Kidney epithelial cell (primary cell): Measurements from ENCODE around the gene RCC2. TPM values are rescaled to one million over a fixed set of nuclear protein-coding genes. Genes with fewer than 3 reads are reported as not detected.
"Not testable (repeated sequence)": the region's sequence is repeated elsewhere in the genome, so short reads cannot be mapped to it uniquely, and the experiment has no call there.

Experiments used
- DNase-seq: peaks from one replicate; pipeline ENCODE4 v3.0.0-alpha.2; 2010; ENCODE audit warnings: low read depth
- H3K27me3 ChIP-seq: 2 replicates; pipeline ENCODE4 v1.6.0; 2011; ENCODE audit warnings: low read length; ENCODE audit not compliant: control insufficient read depth, insufficient read depth
- H3K36me3 ChIP-seq: 2 replicates; pipeline ENCODE4 v1.5.1; 2011; ENCODE audit warnings: low read length; ENCODE audit not compliant: control insufficient read depth, insufficient read depth
- H3K4me3 ChIP-seq: 2 replicates; pipeline ENCODE4 v1.5.1; 2011; ENCODE audit warnings: low read depth, mild to moderate bottlenecking, control low read depth, low read length
- CTCF ChIP-seq: IDR thresholded peaks from 2 replicates; pipeline ENCODE4 v1.5.1; 2011; ENCODE audit warnings: mild to moderate bottlenecking, moderate library complexity, low read length, control low read depth, inconsistent platforms; ENCODE audit not compliant: insufficient read depth, poor library complexity, severe bottlenecking
- total RNA-seq: library from RNA; depleted of rRNA; stranded (reverse); fragments of >200 nt; gene quantifications from 2 replicates; pipeline ENCODE4 v1.2.3, GENCODE V29; 2015

RCC2 gene
- total RNA-seq, 1 donor from 2014 or later, result 80.8 TPM

GRCh38 chr1:17419626-17420328 is 19.7 kb downstream of the RCC2 start:
- TF ChIP-seq CTCF, result peak; percentile 85
- H3K27me3 ChIP-seq, result no peaks in the 10 kb centered on the region
- H3K4me3 ChIP-seq, result no peak overlapping the region
- DNase-seq, result no peak
- H3K36me3 ChIP-seq, result peaks cover 2% of the 10 kb centered on the region

- Histone ChIP-seq H3K4me3 (no peak overlapping the region), H3K36me3 (peaks cover 2% of the 10 kb centered on the region), H3K27me3 (no peaks in the 10 kb centered on the region)
- no peak for DNase-seq
- TF ChIP-seq CTCF, result no peak
These were observed 23.1 kb downstream of the RCC2 start for GRCh38 chr1:17416389-17416788.

GRCh38 chr1:17414022-17414421 is 25.5 kb downstream of the RCC2 start:
- H3K36me3 ChIP-seq, result peaks cover 4% of the 10 kb centered on the region

GRCh38 chr1:17412093-17412870 is 27.2 kb downstream of the RCC2 start:
- Histone ChIP-seq H3K27me3 (no peaks in the 10 kb centered on the region), H3K4me3 (no peak overlapping the region), H3K36me3 (peaks cover 4% of the 10 kb centered on the region)
- no peak for TF ChIP-seq CTCF
- no peak for DNase-seq

More at GRCh38 chr1:17414022-17414421, 25.5 kb downstream of the RCC2 start:
- no peak for DNase-seq
- Histone ChIP-seq H3K4me3 (no peak overlapping the region), H3K27me3 (no peaks in the 10 kb centered on the region)
- TF ChIP-seq CTCF, result no peak

GRCh38 chr1:17409391-17409811 is 30.1 kb downstream of the RCC2 start:
- DNase-seq, result no peak
- Histone ChIP-seq H3K4me3 (no peak overlapping the region), H3K27me3 (no peaks in the 10 kb centered on the region), H3K36me3 (peaks cover 2% of the 10 kb centered on the region)
- TF ChIP-seq CTCF, result no peak

GRCh38 chr1:17407786-17408514 is 31.5 kb downstream of the RCC2 start:
- DNase-seq, H3K27me3 ChIP-seq: not testable (repeated sequence)

GRCh38 chr1:17406760-17407475 is 32.6 kb downstream of the RCC2 start:
- H3K36me3 ChIP-seq, H3K4me3 ChIP-seq, DNase-seq, H3K27me3 ChIP-seq: not testable (repeated sequence)

More at GRCh38 chr1:17407786-17408514, 31.5 kb downstream of the RCC2 start:
- H3K36me3 ChIP-seq, H3K4me3 ChIP-seq: not testable (repeated sequence)
